Posterior cingulate gyrus (tissue), 11 donors: ENCODE measurements around the gene MTX1.
"Not testable (repeated sequence)": the region's sequence is repeated elsewhere in the genome, so short reads cannot be mapped to it uniquely, and the experiment has no call there.

Source experiments
- DNase-seq, 10 donors: peaks; one replicate each; pipeline versions ENCODE4 v3.0.0 to v3.0.0-alpha.2; 2020 to 2021; ENCODE audit warnings: mixed read lengths in 3 of 10
- intact Hi-C: fragments of 100-400 bp; cut with DNase I; formaldehyde crosslinking; loops from one replicate; pipeline ENCODE4 v1.15.1; 2023

MTX1 gene

DNA sequence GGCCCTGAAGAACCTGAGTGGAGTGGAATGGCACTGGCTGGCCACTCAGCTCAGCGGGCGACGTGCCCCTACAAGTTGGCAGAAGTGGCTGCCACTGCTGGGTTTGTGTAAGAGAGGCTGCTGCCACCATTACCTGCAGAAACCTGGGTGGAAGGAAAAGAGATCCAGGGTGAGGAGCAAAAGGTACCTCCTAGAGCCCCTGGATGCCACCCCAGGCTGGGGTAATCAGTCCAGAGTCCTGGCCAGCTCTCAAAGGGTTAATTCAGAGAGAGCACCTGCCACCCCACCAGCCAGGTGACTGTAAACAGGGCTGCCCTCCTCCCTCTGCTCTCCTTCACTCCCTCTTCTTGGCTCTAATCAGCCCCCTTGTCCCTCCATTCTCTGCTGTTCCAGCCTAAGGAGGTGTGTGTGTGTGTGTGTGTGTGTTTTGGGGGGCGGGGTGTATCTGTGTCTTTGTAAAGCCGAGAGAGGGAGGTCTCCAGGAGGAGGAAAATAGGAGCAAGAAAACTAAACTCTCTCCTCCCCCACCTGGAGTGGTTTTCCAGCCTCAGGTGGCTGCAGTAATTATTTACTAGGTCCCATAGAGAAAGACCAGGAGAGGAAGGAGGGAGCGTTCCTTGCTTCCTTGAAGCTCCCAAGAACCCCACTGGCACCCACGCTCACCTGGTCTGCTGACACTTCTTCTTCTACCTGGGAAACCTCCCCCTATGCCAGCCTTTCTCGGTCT lies 22.3 kb upstream of the MTX1 start:
- intact Hi-C loops: no loop called here
- DNase-seq: peak in 2 of 10 donors; percentile 26 to 70

DNA sequence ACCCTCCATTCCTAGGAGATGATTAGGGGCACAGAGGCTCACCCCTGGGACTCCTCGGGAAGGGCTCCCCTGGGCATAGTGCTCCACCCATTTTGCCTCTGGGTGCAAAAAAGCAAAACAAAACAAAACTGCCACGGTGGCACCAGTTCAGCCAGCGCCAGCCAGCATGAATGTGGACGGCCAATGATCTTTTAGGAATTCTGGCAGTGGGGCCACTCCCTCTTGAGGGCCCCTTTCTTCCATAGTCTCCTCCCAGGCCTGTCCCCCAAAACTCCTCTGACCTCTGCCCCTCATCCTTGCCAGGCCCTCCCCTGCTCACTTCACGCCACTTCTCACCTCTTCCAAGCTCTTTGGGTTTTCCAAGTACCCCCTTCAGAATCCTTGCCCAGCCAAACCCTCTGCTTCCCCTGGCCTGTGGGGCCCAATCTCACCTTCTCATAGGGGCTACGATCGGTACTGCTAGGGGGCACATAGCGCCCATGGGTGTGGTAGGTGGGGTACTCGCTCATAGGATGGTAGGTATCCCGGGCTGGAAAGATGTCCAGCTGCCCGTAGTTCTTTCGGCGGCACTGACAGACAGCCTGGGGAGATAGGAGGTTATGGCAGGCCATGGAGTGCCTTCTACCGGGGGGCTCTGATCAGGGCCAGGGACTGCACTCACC lies 21.6 kb upstream of the MTX1 start:
- peak in 2 of 10 donors; percentile 40 to 65 for DNase-seq
- intact Hi-C loops: no loop called here

DNA sequence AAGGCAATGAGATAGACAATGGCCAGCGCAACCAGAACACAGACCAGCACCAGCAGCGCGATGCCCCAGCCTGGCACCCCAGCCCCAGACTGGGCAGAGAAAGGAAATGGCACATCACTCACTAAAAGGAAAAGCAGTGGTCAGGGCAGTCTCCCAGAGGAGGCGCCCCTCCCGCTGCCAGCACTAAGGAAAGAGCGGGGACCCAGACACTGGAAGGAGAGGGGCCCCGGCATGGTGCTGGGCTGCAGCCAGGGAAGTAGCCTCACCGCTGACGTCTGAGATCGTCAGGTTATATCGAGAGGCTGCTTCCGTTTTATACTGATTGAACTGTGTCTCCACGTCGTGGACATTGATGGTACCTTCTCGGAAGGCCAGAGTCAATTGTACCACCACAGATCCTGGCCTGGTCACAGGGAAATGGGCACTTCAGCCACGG lies 21.0 kb upstream of the MTX1 start:
- intact Hi-C loops: no loop called here
- peak in 3 of 10 donors; percentile 18 to 69 (median 27) for DNase-seq

DNA sequence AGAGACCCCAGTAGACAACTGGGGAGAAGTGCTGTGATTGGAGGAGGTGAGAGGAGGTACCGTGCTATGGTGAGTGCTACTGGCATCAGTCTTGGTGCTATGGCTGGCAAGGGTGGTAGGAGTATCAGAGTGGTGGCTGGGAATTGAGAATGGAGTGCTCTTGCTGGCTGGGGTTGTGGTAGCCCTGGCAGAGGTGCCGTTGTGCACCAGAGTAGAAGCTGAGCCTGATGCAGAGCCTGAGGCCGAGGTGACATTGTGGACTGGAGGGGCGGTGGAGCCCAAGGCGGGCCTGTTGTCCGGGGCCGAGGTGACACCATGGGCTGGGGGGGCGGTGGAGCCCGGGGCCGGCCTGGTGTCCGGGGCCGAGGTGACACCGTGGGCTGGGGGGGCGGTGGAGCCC lies 20.2 kb upstream of the MTX1 start:
- peak in 1 of 10 donors; percentile 23 for DNase-seq
- intact Hi-C loops: no loop called here

DNA sequence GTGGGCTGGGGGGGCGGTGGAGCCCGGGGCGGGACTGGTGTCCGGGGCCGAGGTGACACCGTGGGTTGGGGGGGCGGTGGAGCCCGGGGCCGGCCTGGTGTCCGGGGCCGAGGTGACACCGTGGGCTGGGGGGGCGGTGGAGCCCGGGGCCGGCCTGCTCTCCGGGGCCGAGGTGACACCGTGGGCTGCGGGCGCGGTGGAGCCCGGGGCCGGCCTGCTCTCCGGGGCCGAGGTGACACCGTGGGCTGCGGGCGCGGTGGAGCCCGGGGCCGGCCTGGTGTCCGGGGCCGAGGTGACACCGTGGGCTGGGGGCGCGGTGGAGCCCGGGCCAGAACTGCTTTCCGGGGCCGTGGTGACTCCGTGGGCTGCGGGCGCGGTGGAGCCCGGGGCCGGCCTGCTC lies 18.6 kb upstream of the MTX1 start:
- peak in 3 of 10 donors; percentile 30 to 82 (median 42) for DNase-seq
- intact Hi-C loops: not testable (repeated sequence)

DNA sequence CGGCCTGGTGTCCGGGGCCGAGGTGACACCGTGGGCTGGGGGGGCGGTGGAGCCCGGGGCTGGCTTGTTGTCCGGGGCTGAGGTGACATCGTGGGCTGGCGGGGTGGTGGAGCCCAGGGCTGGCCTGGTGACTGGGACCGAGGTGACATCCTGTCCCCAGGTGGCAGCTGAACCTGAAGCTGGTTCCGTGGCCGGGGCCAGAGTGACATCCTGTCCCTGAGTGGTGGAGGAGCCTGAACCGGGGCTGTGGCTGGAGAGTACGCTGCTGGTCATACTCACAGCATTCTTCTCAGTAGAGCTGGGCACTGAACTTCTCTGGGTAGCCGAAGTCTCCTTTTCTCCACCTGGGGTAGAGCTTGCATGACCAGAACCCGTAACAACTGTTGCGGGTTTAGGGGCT lies 16.6 kb upstream of the MTX1 start:
- intact Hi-C loops: no loop called here
- DNase-seq: peak in 3 of 10 donors; percentile 39 to 85 (median 81)

DNA sequence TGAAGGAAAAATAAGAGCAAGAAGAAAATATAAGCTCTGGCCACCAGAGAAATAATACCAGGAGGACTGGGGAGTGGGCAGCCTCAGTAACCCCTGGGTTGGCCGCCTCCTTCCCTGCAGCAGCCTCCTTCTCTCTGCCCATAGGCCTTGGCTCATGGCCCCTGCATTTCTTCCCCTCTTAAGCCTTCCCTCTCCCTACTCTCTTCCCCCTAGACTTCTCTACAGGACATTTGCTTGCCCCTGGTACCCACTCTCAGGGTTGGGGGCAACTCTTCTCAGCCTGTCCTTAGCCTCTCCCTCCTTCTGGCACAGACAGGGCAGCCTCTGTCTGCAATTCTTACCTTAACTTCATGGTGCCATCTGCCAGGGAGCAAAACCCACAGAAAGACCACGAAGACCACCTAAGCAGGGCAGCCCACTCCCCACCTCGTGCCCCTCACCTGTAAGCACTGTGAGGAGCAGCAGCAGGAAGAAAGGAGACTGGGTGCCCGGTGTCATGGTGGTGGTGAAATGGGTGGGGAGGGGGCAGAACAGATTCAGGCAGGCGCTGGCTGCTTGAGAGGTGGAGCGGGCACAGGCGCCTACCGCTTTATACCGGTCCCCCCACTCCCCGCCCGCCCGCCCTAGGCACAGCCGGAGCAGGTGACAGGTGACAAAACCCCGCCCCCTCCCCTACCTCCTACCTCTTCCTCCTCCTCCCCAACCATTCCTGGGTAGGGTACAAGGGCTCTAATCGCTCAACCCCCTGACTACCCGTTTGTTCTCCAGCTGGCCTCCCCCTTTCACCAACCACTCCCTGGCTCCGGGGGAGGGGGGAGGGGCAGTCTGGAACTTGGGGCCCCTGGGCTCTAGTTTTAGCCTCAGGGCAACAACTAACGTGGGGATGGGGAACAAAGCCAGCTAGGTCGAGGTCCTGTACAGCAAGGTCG lies 15.9 kb upstream of the MTX1 start:
- DNase-seq: peak in 3 of 10 donors; percentile 22 to 60 (median 57)
- intact Hi-C loops: no loop called here

DNA sequence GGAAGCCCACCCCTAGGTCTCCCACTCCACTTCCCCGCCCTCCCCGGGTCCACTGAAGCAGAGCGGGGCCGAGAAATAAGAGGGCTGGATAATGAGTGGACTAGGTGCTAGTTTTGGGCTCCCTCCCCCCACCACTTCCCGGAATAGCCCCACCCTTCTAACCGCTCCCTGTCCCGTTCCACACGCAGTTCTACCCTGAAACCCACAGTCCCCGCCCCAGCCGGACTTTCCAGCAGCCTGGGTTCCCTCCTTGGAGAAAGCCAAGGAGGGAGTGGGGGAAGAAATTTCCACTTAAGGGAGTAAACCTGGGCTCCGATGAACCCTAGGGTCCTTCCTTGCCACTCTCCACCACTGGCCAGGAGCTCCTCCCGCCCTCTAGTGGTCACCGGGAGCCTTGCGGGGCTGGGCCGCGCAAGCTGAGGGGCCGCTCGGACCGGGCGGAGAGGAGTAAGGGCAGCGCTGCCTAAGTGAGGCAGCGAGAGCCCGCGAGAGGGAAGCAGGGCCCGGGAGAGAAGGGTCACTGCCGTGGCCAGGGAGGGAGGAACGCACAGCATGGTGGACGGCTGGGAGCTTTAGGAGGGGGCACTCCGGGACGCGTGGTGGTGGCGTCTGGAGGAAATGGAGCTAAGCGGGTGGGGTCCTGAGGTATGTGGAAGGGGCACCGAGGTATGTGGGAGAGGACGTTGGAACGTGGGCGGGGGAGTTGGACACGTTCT lies 15.1 kb upstream of the MTX1 start:
- peak; percentile 54 to 96 (median 78) for DNase-seq
- intact Hi-C loops: no loop called here

DNA sequence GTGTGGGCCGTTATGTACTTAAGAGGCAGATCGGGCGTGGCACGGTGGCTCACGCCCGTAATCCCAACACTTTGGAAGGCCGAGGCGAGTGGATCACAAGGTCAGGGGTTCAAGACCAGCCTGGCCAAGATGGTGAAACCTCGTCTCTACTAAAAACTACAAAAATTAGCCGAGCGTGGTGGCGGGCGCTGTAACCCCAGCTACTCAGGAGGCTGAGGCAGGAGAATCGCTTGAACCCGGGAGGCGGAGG lies 14.6 kb upstream of the MTX1 start:
- intact Hi-C loops, DNase-seq: not testable (repeated sequence)

DNA sequence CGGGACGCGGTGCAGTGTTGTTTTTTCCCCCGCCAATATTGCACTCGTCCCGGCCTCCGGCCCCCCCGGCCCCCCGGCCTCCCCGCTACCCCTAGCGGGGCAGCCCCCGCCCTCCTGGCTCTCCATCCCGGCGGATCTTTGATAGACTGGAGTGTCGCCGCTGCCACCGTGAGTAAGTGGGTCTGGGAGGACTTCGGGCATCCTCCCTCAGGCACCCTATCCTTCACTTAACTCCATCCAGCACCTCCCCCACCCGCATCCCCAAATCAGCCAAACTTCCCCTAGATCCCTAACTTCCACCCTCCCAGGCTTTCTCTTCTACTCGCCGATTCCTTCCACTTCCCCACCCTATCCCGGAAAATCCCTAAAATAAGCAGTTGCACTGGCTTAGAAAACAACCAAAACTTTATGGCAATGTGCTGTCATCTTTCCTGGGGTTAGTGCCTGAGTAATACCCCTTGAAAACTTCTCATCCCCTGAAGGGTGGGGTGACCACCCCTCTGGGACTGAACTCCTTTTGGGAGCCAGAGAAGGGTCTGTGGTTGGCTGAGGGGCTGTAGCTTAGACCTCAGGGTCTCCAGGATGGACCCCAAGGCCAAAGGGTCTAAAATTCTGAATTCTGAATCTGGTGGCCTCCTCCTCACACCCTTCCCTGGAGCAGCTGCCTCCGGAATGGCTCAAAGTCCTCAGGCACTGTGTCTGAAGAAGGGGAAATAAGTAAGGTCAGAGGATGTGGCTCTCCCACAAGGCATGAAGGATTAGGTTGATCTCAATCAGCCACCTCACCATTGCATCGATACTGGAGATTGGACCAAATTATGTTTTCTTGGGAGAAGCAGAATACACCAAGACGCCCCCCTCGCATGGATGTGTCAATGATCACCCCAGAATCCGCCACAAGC lies 13.0 kb upstream of the MTX1 start:
- intact Hi-C loops: no loop called here
- DNase-seq: peak in 3 of 10 donors; percentile 14 to 77 (median 67)

DNA sequence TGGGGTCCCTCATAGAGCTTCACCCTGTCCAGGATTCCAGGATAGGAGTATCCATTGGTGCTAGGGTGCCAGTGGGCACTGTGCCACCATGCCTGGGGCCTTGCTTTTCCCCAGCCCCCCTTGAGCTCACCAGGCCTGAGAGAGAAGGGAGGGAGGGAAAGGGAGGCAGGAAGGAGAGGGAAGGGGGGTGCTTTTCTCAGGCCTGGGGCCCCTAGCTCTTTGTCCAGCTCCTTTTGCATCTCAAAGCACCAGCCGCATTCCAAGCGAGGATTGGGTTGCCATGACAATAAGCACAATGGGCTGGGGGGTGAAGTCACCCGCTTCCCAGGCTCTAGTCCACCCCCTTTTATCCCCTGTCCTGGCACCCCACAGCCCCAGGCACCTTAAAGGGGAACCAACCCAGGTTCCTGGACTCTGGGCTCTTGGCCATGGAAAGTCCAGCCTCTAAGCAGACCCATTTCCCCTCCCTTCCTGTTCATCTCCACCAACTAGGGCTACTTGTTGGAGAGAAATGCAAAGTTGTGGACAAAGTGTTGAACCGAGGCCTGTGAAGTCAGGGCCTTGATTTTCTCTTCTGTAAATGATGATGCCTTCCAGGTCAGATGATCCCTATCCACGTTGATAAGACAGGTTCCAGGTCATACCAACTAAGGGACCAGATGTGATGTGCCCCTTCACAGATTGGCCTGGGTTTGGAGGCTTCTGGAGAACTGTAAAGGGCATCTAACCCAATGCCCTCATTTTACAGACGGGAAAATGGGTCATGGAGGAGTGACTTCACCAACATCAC lies 12.2 kb upstream of the MTX1 start:
- intact Hi-C loops: no loop called here
- DNase-seq: peak in 7 of 10 donors; percentile 47 to 88 (median 54)

DNA sequence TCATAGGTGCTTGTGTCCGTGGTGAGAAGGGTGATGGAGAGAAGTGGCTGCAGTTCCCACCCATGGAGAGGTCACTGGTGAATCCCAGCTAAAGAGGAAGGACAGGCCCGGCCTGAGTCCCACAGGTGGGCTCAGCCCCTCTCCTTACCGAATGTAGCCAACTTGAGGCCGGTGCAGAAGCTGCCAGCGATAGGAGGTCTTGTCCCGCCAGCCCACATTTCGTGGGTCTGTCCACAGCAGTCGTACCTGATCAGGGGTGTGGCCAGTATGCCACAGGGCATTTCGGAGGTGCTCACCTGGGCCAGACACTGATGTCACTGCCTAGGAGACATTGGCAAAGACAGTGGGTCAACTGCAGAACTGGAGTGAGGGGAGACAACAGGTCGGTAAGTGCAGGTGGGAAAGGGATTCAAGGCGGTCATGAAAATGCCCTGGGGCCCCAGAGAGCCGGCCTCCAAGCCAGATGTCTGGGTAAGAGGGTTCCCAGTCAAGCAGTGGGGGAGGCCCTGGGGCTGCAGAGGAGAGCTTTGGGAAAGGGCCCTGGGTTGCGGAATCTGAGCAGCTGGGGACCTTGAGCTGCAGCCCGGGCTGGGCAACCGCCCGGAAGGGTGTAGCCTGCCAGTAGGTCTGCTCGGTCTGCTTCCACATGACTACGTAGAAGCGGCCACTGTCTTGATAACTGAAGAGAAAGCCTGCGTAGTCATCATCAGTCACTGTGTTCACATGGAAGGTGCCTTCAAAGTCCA lies 11.4 kb upstream of the MTX1 start:
- peak in 3 of 10 donors; percentile 67 to 88 (median 85) for DNase-seq
- intact Hi-C loops: no loop called here

DNA sequence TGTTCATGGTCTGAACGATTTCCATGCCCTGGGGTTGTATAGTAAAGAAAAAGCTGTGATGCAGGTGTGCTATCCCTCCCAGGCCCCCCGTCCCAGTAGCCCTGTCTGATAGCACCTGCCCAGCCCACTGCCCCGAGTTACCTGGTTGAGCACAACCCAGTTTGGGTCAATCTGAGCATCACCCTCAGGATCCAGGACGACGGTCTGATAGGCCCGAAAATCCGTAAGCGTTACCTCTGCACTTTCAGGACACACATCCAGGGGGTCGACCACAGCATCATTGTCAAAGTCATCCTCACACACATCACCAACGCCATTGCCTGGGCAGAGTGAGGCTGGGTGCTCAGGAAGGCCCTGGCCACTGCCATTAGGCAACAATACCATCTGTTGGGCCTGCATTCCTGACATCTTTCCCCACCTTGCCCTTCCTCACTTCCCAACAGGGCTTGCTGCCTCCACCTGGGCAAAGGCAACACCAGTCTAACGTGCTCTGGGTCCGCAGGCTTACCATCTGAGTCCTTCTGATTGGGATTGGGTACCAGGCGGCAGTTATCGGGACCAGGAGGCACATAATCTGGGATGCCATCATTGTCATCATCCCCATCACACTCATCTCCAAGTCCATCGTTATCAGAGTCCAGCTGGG lies 10.5 kb upstream of the MTX1 start:
- peak in 3 of 10 donors; percentile 21 to 51 (median 45) for DNase-seq
- intact Hi-C loops: no loop called here

DNA sequence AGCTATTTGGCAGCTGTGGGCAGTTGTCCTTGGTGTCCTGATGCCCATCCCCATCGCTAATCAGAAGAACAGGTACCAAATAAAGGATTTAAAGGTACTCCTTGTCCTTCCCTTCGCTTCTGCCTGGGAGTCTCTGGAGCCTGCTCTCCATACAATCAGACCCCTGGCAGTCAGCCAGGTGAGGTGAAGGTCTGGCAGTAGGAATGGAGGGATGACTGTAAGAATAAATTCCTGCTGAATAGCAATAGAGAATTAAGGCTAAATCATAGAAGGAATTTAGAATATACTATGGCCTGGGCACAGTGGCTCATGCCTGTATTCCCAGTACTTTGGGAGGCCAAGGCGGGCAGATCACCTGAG lies 10.0 kb upstream of the MTX1 start:
- peak in 3 of 10 donors; percentile 7 to 26 (median 8) for DNase-seq
- intact Hi-C loops: no loop called here

DNA sequence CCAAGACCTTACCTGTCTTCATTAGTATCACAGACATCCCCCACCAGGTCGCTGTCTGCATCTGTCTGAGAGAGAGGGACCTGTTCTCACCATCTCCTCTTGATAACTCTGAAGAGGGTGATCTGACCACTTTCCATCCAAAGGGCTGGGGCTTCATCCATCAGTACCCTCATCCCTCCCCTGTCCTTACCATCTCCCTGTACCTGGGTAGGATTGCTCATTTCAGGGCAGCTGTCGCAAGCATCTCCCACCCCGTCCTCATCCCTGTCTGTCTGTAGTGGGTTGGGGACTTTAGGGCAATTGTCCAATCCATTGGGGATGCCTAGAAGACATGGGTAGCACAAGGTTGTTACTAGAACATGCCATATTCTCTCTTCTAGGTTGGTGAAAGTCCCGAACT lies 8.7 kb upstream of the MTX1 start:
- intact Hi-C loops: no loop called here

DNA sequence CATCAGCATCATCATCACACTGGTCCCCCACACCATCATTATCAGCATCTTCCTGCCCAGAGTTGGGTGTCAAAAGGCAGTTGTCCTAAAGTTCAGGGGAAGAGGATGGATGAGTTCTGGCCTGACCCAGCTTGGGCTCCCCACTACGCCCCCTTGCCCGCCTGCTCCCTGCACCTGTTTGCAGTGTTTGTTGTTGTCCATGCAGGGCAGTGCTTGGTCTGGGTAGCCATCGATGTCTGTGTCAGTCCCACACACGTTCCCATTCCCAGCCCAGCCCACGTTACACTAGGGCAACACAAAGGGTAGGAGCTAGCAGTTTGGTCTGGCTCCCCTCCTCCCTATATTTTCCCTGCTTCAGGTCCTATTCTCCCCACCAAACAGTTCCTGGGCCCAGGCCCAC lies 7.6 kb upstream of the MTX1 start:
- intact Hi-C loops: no loop called here
- DNase-seq: peak in 3 of 10 donors; percentile 25 to 68 (median 45)

More for the DNA sequence above, 8.7 kb upstream of the MTX1 start:
- DNase-seq: peak in 2 of 10 donors; percentile 22 to 24

DNA sequence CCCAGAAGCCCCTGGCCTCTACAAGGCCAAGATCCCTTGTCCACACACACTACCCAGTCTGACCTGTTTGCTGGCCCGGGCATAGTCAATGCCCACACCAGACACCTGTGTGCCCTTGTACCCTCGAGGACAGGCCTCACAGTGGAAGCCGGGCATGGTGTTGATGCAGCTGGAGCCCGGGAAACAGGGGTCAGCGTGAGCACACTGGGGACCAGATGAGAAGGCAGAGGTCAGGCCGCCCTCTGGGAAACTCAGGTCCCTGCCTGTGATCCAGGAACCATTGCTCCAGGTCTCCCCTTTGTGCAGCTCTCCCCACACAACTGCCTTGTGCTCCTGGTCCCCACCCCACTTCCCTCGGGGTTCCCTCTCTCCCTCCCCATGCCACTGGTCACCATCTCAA lies 6.3 kb upstream of the MTX1 start:
- intact Hi-C loops: no loop called here
- DNase-seq: peak in 3 of 10 donors; percentile 54 to 73 (median 59)
